Measurements from ENCODE around the gene TREML1. TPM values are rescaled to one million over a fixed set of nuclear protein-coding genes. Genes with fewer than 3 reads are reported as not detected.

The TREML1 gene
- total and polyA plus RNA-seq, 9 of the 15 experiments (the other 6 are each of a cell fraction or from before 2014, with no cell fraction given): not detected

DNA sequence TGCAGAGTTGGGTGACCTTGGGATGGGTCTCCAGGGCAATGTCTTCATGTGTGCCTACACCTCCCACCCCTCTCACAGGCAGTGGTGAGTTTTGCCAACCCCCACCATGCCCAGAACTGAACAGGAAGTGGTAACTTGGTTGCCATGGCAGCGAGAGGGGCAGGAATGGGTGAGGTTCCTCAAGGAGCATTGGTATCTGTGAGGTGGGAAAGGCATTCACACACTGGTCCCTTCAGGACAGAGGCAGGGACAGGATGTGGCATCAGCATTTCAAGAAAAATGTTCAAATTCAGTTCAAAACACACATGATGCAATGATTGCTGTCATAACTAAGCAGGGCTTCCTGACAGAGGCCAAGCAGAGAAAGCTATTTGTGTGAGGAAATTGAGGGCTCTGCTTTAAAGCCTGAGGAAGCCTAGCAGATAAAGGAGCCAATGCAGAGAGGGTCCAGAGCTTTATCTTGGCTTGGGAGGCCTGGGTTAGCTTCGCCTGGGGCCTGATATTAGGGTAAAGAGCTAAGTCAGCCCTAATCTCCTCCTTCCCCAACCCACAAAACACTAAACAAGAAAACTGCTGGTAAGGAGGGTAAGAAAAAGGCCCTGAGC lies 46.3 kb upstream of the TREML1 start (continued):
- TF ChIP-seq, protein P1, sequence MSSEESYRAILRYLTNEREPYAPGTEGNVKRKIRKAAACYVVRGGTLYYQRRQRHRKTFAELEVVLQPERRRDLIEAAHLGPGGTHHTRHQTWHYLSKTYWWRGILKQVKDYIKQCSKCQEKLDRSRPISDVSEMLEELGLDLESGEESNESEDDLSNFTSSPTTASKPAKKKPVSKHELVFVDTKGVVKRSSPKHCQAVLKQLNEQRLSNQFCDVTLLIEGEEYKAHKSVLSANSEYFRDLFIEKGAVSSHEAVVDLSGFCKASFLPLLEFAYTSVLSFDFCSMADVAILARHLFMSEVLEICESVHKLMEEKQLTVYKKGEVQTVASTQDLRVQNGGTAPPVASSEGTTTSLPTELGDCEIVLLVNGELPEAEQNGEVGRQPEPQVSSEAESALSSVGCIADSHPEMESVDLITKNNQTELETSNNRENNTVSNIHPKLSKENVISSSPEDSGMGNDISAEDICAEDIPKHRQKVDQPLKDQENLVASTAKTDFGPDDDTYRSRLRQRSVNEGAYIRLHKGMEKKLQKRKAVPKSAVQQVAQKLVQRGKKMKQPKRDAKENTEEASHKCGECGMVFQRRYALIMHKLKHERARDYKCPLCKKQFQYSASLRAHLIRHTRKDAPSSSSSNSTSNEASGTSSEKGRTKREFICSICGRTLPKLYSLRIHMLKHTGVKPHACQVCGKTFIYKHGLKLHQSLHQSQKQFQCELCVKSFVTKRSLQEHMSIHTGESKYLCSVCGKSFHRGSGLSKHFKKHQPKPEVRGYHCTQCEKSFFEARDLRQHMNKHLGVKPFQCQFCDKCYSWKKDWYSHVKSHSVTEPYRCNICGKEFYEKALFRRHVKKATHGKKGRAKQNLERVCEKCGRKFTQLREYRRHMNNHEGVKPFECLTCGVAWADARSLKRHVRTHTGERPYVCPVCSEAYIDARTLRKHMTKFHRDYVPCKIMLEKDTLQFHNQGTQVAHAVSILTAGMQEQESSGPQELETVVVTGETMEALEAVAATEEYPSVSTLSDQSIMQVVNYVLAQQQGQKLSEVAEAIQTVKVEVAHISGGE (CRISPR knock-in tag; IDR thresholded peaks at IDR 0.05): no peak
- no peak for TF ChIP-seq POLR2G (IDR thresholded peaks at IDR 0.05; ENCODE audit: low read depth, low read length)
- TF ChIP-seq TOE1 (IDR thresholded peaks at IDR 0.05; ENCODE audit: borderline replicate concordance): no peak
- no peak for TF ChIP-seq TOE1 (CRISPR knock-in tag; IDR thresholded peaks at IDR 0.05; ENCODE audit: borderline replicate concordance, low read depth)
- no peak for TF ChIP-seq HIVEP1 (CRISPR knock-in tag; IDR thresholded peaks at IDR 0.05)
- TF ChIP-seq CXXC5 (CRISPR knock-in tag; IDR thresholded peaks at IDR 0.05): no peak; the same call in 1 of the 2 replicates
- TF ChIP-seq, protein P2, sequence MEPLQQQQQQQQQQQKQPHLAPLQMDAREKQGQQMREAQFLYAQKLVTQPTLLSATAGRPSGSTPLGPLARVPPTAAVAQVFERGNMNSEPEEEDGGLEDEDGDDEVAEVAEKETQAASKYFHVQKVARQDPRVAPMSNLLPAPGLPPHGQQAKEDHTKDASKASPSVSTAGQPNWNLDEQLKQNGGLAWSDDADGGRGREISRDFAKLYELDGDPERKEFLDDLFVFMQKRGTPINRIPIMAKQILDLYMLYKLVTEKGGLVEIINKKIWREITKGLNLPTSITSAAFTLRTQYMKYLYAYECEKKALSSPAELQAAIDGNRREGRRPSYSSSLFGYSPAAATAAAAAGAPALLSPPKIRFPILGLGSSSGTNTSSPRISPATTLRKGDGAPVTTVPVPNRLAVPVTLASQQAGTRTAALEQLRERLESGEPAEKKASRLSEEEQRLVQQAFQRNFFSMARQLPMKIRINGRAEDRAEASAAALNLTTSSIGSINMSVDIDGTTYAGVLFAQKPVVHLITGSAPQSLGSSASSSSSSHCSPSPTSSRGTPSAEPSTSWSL (CRISPR knock-in tag; IDR thresholded peaks at IDR 0.05; ENCODE audit: borderline replicate concordance): no peak
- TF ChIP-seq MBD2 (IDR thresholded peaks at IDR 0.05; ENCODE audit: borderline replicate concordance, low read depth): 0 out of 2 replicates have a peak, but pooled peaks have one; percentile 29
- no peak for TF ChIP-seq SETDB1 (IDR thresholded peaks at IDR 0.05; ENCODE audit: low read length)
- no peak for TF ChIP-seq ZNF133 (CRISPR knock-in tag; IDR thresholded peaks at IDR 0.05)
- no peak for TF ChIP-seq BDP1 (IDR thresholded peaks at IDR 0.05; ENCODE audit: insufficient read depth, insufficient read length)
- no peak for TF ChIP-seq FOXA3 (CRISPR knock-in tag; conservative IDR thresholded peaks at IDR 0.05 in 1 of 2, IDR thresholded peaks at IDR 0.05 in 1 of 2)
- TF ChIP-seq DACH1 (IDR thresholded peaks at IDR 0.05; ENCODE audit: partially characterized antibody): no peak
- TF ChIP-seq GATA2 (CRISPR knock-in tag; IDR thresholded peaks at IDR 0.05): no peak
- no peak for TF ChIP-seq NR1H2 (CRISPR knock-in tag; IDR thresholded peaks at IDR 0.05)
- TF ChIP-seq ZNF584 (CRISPR knock-in tag; IDR thresholded peaks at IDR 0.05; ENCODE audit: low read depth): peak; percentile 81; the same call in 1 of the 2 replicates
- TF ChIP-seq, protein P3, sequence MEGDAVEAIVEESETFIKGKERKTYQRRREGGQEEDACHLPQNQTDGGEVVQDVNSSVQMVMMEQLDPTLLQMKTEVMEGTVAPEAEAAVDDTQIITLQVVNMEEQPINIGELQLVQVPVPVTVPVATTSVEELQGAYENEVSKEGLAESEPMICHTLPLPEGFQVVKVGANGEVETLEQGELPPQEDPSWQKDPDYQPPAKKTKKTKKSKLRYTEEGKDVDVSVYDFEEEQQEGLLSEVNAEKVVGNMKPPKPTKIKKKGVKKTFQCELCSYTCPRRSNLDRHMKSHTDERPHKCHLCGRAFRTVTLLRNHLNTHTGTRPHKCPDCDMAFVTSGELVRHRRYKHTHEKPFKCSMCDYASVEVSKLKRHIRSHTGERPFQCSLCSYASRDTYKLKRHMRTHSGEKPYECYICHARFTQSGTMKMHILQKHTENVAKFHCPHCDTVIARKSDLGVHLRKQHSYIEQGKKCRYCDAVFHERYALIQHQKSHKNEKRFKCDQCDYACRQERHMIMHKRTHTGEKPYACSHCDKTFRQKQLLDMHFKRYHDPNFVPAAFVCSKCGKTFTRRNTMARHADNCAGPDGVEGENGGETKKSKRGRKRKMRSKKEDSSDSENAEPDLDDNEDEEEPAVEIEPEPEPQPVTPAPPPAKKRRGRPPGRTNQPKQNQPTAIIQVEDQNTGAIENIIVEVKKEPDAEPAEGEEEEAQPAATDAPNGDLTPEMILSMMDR (IDR thresholded peaks at IDR 0.05 in 2 of 3, conservative IDR thresholded peaks at IDR 0.05 in 1 of 3; ENCODE audit: insufficient read depth in 2 of 3, low read depth in 1 of 3, low read length in 3 of 3): no peak
- peak; percentile 51; the same call in 1 of the 2 replicates for TF ChIP-seq LEF1 (IDR thresholded peaks at IDR 0.05)
- no peak for TF ChIP-seq ELF1 (tag; IDR thresholded peaks at IDR 0.05)
- TF ChIP-seq, protein P4, sequence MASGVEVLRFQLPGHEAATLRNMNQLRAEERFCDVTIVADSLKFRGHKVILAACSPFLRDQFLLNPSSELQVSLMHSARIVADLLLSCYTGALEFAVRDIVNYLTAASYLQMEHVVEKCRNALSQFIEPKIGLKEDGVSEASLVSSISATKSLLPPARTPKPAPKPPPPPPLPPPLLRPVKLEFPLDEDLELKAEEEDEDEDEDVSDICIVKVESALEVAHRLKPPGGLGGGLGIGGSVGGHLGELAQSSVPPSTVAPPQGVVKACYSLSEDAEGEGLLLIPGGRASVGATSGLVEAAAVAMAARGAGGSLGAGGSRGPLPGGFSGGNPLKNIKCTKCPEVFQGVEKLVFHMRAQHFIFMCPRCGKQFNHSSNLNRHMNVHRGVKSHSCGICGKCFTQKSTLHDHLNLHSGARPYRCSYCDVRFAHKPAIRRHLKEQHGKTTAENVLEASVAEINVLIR (CRISPR knock-in tag; IDR thresholded peaks at IDR 0.05): no peak
- peak; percentile 69; the same call in 1 of the 2 replicates for TF ChIP-seq TAL1 (IDR thresholded peaks at IDR 0.05)

Data from K562 (cell line).